Activated T-cell treated with anti-CD3 and anti-CD28 coated beads, Interleukin-2, amount 50 U/mL, for 4 hours (primary cell): ENCODE data around the gene ALDH4A1. TPM values are rescaled to one million over a fixed set of nuclear protein-coding genes. Genes with fewer than 3 reads are reported as not detected.
A peak's percentile ranks its signal among the peaks of the same experiment; 100 is the strongest.

Experiments used
- ATAC-seq, 2 donors: fragments of 200-7000 bp; cut with Tn5 transposase; one replicate each; pipeline ENCODE4 v1.10.0; 2021
- DNase-seq: peaks from one replicate; pipeline ENCODE4 v3.0.0-alpha.2; 2020
- H3K27me3 Mint-ChIP-seq: one replicate; pipeline ENCODE4 v1.8.0; 2021; ENCODE audit warnings: low read depth, mixed read lengths
- H3K36me3 Mint-ChIP-seq: one replicate; pipeline ENCODE4 v1.8.0; 2022; ENCODE audit warnings: mixed read lengths; ENCODE audit not compliant: insufficient read depth
- H3K4me1 Mint-ChIP-seq: one replicate; pipeline ENCODE4 v1.8.0; 2021; ENCODE audit warnings: low read depth, mixed read lengths
- H3K4me3 Mint-ChIP-seq: one replicate; pipeline ENCODE4 v1.8.0; 2021; ENCODE audit warnings: mild to moderate bottlenecking, moderate library complexity, mixed read lengths
- H3K9me3 Mint-ChIP-seq: one replicate; pipeline ENCODE4 v1.8.0; 2021; ENCODE audit warnings: mixed read lengths
- total RNA-seq, 3 donors: library from RNA; stranded (reverse); gene quantifications; one replicate each; pipeline ENCODE4 v1.2.1, GENCODE V29; 2021

The ALDH4A1 gene
- total RNA-seq, 3 donors from 2014 or later = 4.2 to 4.6 (median 4.4) TPM

DNA sequence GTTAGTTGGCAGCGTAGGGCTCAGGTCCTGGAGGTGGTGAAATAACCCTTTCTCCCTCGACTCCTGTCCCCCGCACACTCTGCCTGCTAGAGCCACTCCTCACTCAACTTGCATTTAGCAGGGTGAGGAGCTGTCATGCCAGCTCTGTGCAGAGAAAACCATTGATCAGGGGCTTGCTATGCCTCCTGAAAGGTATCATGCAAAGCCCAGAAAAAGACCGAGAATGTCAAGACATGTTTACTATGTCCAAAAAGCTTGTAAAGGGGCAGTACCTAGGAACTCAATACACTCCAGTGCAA lies 18.0 kb downstream of the ALDH4A1 start:
- Mint-ChIP-seq H3K4me1 (no peaks in the 10 kb centered on the region), H3K4me3 (no peak overlapping the region), H3K9me3 (no peaks in the 10 kb centered on the region), H3K27me3 (no peaks in the 10 kb centered on the region), H3K36me3 (no peaks in the 10 kb centered on the region)
- no peak for DNase-seq
- ATAC-seq = no peak

DNA sequence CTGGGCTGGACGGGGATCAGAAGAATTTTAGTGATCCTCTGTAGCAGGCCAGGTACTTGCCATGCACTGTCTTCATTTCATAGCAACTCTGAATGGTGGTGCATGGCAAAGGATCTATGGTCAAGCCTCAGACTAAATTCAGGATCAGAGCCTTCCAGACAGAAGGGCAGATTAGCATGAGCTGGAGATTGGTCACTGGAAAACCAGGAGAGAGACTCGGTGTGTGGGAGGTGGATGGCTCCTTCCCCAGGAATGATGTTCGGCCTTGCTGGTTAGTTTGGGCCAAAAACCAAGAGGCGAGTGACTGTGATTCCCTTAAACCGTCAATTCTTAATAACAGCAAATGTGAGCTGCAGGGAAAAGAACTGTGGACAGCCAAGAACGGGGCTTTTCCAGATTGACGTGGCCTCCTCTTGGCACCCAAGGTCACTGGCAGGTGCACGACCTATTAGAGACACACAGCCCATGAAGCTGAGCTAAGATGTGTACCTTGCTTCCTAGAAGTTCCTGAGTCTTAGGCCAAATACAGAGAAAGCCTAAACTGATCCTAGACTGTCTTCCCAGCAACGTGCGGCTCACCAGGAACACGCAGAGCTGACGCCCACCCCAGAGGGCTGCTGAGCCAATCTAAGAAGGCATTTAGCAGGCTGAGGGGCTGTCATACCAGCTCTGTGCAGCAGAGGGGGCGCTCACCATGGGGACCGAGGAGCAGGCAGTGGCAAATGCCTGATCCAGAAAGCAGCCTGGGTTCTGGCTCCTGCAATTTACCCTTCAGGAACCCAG lies 18.5 kb downstream of the ALDH4A1 start:
- H3K27me3 Mint-ChIP-seq = no peaks in the 10 kb centered on the region
- H3K36me3 Mint-ChIP-seq = no peaks in the 10 kb centered on the region
- DNase-seq = peak; percentile 71
- no peak overlapping the region for H3K4me3 Mint-ChIP-seq
- H3K4me1 Mint-ChIP-seq = no peaks in the 10 kb centered on the region
- H3K9me3 Mint-ChIP-seq = no peaks in the 10 kb centered on the region
- peak; percentile 70 to 82 for ATAC-seq

DNA sequence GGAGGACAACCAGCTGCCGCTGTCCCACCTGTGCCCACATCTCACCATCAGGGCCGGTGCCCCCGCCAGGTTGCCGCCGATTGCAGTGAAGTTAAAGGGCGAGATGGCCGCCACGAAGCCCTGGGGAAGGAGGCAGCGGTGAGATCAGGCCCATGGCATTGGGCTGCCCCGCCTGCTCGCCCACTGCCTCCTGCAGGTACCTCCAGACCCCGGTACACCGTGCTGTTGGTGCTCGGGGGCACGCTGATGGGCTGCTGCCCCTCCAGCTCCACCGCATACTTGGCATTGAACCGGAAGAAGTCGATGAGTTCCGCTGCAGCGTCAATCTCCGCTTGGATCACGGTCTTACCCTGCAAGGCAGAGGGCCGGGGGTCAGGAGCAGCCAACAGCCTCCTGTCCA lies 19.3 kb downstream of the ALDH4A1 start:
- Mint-ChIP-seq H3K4me3 (no peak overlapping the region), H3K4me1 (no peaks in the 10 kb centered on the region), H3K36me3 (no peaks in the 10 kb centered on the region), H3K27me3 (no peaks in the 10 kb centered on the region), H3K9me3 (no peaks in the 10 kb centered on the region)
- DNase-seq = no peak
- ATAC-seq = no peak

DNA sequence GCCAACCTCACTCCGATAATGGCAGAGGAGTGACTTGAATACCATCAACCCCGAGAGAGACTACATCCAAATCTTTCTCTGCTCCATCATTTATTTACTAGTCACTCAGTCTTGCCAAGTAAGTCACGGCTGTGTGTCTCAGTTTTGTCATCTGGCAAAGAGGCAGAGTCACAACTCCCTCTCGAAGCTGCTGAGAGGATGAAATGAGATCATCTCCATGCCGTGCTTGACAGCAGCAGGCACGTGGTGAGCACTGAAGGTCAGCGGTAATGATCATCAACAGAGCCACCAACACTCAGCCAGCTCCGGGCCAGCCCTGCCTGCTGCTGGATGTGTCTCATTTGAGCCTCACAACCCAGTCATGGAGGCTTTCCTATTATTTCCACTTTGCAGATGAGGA lies 19.9 kb downstream of the ALDH4A1 start:
- H3K36me3 Mint-ChIP-seq = no peaks in the 10 kb centered on the region
- no peak for ATAC-seq
- no peaks in the 10 kb centered on the region for H3K27me3 Mint-ChIP-seq
- H3K4me3 Mint-ChIP-seq = no peak overlapping the region
- no peak for DNase-seq
- no peaks in the 10 kb centered on the region for H3K4me1 Mint-ChIP-seq
- H3K9me3 Mint-ChIP-seq = no peaks in the 10 kb centered on the region

DNA sequence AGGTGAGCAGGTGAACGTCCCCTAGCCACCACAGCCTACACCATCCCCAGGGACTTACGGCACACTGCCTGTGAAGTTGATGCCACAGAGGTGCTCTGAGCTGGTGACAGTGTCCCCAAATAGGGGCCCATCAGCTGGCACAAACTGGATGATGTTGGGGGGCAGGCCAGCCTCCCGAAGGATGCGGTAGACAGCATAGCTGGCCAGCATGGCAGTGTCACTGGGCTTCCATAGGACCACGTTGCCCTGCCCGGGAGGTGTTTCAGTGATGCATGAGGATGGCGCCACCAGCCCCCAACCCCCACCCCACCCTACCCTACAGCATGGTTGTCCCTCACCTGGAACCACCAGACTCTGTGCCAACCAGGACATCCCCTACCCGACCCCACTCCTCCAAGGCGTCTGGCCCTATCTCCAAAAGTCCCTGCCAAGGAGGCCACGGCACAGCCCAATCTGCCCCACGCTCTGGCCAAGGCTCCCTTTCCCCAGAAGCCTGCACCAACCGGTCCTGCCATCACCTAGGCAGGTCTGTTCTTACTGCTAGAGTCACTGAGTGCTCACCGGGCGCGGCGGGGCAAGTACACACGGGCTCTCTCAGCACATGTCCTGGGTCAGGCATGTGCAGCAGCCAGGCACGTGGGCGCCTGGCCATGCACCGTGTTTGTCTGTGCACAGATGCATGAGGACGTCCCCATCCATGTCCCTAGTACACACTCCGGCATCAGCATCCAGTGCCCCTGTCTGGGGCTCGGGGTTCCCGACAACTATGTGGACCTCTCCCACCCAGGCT lies 20.5 kb downstream of the ALDH4A1 start:
- Mint-ChIP-seq H3K4me1 (no peaks in the 10 kb centered on the region), H3K27me3 (no peaks in the 10 kb centered on the region), H3K36me3 (no peaks in the 10 kb centered on the region), H3K9me3 (no peaks in the 10 kb centered on the region), H3K4me3 (no peak overlapping the region)
- ATAC-seq (no peak), DNase-seq (no peak)

DNA sequence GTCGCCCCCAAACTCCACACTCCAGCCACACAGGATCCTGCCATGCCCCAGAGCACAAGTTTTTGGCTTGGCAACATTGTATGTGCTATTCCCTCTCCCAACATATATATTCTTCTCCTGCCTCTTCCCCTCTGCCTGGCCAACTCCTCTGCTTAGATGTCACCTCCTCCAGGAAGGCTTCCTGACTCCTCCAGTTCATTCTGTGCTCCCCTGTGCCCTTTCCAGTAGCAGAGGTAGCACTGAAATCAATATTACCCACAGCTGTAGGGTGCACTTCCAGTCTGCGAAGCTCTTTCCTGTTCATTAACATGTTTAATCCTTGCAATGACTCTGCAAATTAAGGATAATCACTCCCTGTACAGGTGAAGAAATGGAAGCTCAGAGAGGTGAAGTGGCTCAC lies 21.2 kb downstream of the ALDH4A1 start:
- no peaks in the 10 kb centered on the region for H3K9me3 Mint-ChIP-seq
- ATAC-seq (no peak), DNase-seq (no peak)
- no peaks in the 10 kb centered on the region for H3K36me3 Mint-ChIP-seq
- H3K27me3 Mint-ChIP-seq = no peaks in the 10 kb centered on the region
- no peak overlapping the region for H3K4me3 Mint-ChIP-seq
- H3K4me1 Mint-ChIP-seq = no peaks in the 10 kb centered on the region

DNA sequence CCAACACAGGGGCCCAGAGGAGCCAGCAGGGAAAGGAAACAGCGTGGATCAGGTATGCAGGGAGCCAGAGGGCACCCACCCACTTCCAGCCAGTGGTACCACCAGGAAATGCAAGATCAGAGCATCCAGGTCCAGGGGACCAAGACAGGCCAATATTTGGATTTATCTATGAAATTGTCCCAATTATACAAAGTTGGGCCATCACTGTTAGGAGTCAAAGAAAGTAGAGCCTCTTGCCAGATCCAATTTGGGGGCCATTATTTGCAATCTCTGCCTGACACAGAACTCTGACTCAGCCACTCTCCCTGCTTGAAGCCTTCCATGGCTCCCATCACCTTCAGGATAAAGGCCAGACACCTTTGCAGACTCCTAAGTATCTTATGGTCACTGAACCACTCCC lies 21.8 kb downstream of the ALDH4A1 start:
- ATAC-seq = no peak
- H3K4me1 Mint-ChIP-seq = no peaks in the 10 kb centered on the region
- no peaks in the 10 kb centered on the region for H3K9me3 Mint-ChIP-seq
- H3K4me3 Mint-ChIP-seq = no peak overlapping the region
- DNase-seq = no peak
- H3K27me3 Mint-ChIP-seq = no peaks in the 10 kb centered on the region
- H3K36me3 Mint-ChIP-seq = no peaks in the 10 kb centered on the region

DNA sequence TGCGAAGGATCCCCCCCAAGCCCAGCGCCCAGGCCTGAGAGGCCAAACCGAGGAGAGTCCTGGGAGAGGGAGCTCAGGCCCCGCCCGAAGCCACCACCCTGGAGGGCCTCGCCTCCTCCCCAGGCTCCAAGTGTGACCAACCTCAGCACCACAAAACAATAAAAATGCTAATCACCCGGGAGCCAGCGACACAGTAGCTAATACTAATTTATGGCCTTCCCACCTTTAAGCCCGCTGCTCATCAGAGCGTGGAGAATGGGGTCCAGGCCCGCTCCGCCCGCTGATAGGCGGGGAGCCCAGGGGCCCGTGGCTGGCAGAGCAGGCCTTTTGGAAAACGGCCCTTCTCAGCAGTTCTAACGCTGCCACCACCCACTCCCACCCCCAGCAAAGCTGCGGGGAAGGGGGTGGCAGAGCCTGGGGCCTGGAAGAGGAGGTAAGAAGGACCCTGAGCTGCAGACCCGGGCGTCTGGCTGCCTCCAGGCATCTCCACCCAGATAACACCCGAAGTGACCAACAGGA lies 22.5 kb downstream of the ALDH4A1 start:
- no peak overlapping the region for H3K4me3 Mint-ChIP-seq
- DNase-seq = no peak
- no peaks in the 10 kb centered on the region for H3K4me1 Mint-ChIP-seq
- H3K9me3 Mint-ChIP-seq = no peaks in the 10 kb centered on the region
- no peak for ATAC-seq
- no peaks in the 10 kb centered on the region for H3K36me3 Mint-ChIP-seq
- no peaks in the 10 kb centered on the region for H3K27me3 Mint-ChIP-seq

DNA sequence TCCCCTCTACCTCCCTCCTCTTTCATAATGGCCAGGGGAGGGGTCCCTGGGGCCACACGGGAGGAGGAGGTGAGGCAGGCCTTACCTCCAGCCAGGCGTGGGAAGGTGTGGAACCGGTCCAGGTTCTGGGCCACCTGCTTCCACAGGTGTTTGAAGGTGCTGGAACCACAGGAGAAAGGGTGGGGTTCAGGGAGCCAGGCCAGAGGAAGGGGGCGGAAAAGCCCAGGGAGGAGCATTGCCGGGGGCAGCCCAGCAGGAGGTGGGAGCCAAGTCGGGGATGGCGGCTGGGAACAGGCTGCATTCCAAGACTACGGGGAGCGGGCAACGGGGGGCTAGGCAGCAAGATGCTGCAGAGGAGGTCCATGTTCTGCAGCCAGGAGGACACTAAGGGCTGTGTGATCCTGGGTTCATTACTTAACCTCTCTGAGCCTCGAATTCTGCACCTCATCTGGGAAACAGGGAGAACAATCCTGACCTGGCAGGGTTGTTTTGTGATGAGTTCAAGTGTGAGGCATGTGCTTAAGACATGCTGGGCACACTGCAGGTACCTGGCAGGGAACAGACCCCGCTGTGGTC lies 23.1 kb downstream of the ALDH4A1 start:
- Mint-ChIP-seq H3K4me1 (no peaks in the 10 kb centered on the region), H3K4me3 (no peak overlapping the region), H3K36me3 (no peaks in the 10 kb centered on the region), H3K27me3 (no peaks in the 10 kb centered on the region), H3K9me3 (no peaks in the 10 kb centered on the region)
- DNase-seq = no peak
- no peak for ATAC-seq

DNA sequence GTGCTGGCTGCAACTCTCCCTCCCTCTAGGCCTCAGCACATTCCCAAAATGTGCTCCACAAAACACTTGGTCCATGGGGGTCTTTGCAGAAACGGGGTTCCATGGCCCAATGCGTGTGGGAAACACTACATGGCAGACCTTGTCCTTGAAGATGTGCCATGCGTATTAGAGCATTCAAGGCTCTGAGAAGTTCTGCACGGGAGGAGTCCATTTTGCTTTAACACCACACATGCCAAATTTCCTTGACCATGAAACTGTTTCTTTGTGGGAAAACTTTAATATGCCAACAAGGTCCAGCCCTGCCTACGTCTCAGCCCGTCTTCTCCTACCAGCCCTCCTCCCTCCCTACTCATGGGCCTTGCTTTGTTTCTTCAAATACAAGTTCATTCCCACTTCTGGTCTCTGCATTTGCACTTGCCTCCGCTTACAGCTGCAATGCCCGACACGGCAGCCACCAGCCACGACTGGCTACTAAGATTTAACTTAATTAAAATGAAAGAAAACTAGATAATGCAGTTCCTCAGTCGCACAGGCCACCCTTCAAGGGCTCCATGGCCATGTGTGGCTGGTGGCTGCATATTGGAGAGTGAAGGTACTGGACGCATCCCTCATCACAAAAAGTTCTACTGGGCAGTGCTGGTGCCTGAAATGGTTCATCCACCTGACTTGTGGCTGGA lies 23.7 kb downstream of the ALDH4A1 start:
- H3K9me3 Mint-ChIP-seq = no peaks in the 10 kb centered on the region
- DNase-seq (no peak), ATAC-seq (no peak)
- no peaks in the 10 kb centered on the region for H3K4me1 Mint-ChIP-seq
- no peak overlapping the region for H3K4me3 Mint-ChIP-seq
- H3K36me3 Mint-ChIP-seq = no peaks in the 10 kb centered on the region
- no peaks in the 10 kb centered on the region for H3K27me3 Mint-ChIP-seq

DNA sequence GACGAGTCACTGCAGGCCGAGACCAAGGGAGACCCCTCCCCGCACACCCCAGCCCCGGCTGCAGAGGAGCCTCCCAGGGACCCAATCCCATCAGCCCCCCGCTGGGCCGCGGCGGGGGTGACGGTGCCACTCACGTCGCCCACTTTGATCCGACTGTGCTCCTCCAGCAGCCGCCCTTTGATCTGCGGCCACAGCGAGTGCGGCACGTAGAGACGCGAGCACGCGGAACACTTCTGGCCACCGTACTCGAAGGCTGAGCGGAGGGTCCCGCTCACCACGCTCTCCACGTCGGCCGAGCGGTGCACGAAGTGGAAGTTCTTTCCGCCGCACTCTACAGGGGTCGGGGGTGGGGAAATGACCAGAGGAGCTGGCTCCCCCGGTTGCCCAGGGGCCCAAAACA lies 25.1 kb downstream of the ALDH4A1 start:
- ATAC-seq (no peak), DNase-seq (no peak)
- Mint-ChIP-seq H3K4me1 (no peaks in the 10 kb centered on the region), H3K9me3 (no peaks in the 10 kb centered on the region), H3K4me3 (no peak overlapping the region), H3K27me3 (no peaks in the 10 kb centered on the region), H3K36me3 (no peaks in the 10 kb centered on the region)

DNA sequence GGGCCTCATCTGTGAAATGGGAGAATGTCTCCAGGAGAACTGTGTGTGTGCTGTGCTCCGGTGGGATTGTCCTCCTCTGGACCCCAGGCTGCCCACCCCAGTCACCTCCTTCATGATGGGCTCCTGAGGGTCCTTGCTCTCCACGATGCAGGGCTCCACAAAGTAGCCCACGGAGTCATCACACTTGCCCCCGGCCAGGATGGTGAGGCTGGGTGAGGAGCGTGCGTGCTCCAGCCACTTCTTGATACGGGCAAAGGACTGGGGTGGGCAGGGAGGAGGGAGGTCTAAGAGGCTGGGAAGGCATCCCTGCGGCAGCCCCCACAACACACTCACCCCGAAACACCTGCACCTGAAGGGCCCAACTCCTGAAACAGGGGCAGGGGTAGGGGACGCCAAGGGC lies 26.1 kb downstream of the ALDH4A1 start:
- ATAC-seq (no peak), DNase-seq (no peak)
- Mint-ChIP-seq H3K4me3 (no peak overlapping the region), H3K4me1 (no peaks in the 10 kb centered on the region), H3K27me3 (no peaks in the 10 kb centered on the region), H3K9me3 (no peaks in the 10 kb centered on the region), H3K36me3 (no peaks in the 10 kb centered on the region)

DNA sequence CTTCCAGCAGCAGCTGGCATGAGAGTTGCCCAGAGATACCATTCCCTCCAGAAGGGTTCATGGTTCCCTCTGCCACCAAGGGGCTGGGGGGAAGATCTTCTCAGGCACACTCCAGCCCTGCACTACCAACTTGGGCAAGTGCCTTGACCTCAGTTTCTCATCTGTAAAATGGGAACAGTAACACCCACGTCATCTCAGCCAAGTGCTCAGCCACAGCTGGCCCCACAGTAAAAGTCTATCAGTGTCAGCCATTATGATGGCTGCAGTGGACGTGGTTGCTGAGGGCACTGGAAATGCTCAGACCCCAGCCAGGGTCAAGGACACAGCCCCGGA lies 26.6 kb downstream of the ALDH4A1 start:
- Mint-ChIP-seq H3K36me3 (no peaks in the 10 kb centered on the region), H3K27me3 (no peaks in the 10 kb centered on the region), H3K4me1 (no peaks in the 10 kb centered on the region), H3K9me3 (no peaks in the 10 kb centered on the region), H3K4me3 (no peak overlapping the region)
- DNase-seq (no peak), ATAC-seq (no peak)

DNA sequence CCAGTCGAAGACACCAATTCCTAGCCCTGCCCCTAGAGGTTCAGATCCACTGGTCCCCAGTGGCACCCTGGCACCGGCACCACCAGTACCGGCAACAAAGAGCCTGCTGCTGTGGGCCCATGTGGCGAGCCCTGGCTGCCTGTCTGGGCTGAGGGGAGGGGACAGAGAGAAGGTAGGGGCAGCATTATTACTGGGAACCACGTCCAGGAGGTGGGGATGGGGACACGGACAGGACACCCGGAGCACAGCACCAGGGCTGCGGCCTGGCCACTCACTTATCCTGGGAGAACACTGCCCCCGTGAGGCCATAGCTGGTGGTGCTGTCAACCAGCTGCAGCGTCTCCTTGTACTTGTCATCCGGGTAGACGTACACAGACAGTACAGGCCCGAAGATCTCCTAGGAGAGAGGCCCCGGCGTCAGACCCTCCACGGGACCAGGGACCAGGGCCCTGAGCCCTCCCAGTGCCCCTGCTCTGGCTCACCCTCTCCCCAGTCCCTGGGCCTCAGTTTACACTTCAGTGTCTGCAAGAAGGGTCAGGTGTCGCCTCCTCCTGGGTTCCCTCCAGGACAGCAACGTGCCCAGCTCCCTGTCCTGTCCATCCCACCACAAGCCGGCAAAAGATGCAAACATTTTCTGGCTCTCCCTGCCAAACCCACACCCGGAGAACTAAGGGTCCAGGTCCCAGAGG lies 27.1 kb downstream of the ALDH4A1 start:
- peak; percentile 66 for DNase-seq
- Mint-ChIP-seq H3K9me3 (no peaks in the 10 kb centered on the region), H3K4me3 (no peak overlapping the region), H3K27me3 (no peaks in the 10 kb centered on the region), H3K36me3 (no peaks in the 10 kb centered on the region), H3K4me1 (no peaks in the 10 kb centered on the region)
- peak; percentile 76 to 80 for ATAC-seq
